Bronchial epithelial cell (primary cell): ENCODE data around the gene AP2B1. TPM values are rescaled to one million over a fixed set of nuclear protein-coding genes. Genes with fewer than 3 reads are reported as not detected.

ENCODE experiments used
- DNase-seq: peaks from one replicate; pipeline ENCODE4 v3.0.0-alpha.2; 2010; ENCODE audit warnings: low read depth
- FAIRE-seq: peaks from 2 replicates; lab custom pipeline; 2011; peaks lifted over from hg19 to GRCh38; lab: Jason Lieb, UNC
- H3K27me3 ChIP-seq: 2 replicates; pipeline ENCODE4 v1.5.1; 2011; ENCODE audit warnings: low read length; ENCODE audit not compliant: control insufficient read depth, insufficient read depth
- H3K36me3 ChIP-seq: 2 replicates; pipeline ENCODE4 v1.5.1; 2011; ENCODE audit warnings: low read length; ENCODE audit not compliant: control insufficient read depth, insufficient read depth
- H3K4me3 ChIP-seq: 2 replicates; pipeline ENCODE4 v1.5.1; 2011; ENCODE audit warnings: mild to moderate bottlenecking, low read depth, low read length, control low read depth
- total RNA-seq: library from RNA; depleted of rRNA; stranded (reverse); fragments of >200 nt; gene quantifications from 2 replicates; pipeline ENCODE4 v1.2.1, GENCODE V29; 2014
- TF ChIP-seq, protein P1 (sequence below): IDR thresholded peaks from 2 replicates; pipeline ENCODE4 v1.5.1; 2011; ENCODE audit warnings: mild to moderate bottlenecking, moderate library complexity, low read length, control low read depth, inconsistent platforms; ENCODE audit not compliant: insufficient read depth, severe bottlenecking

AP2B1 gene
- total RNA-seq, 1 donor from 2014 or later = 50.8 TPM

DNA sequence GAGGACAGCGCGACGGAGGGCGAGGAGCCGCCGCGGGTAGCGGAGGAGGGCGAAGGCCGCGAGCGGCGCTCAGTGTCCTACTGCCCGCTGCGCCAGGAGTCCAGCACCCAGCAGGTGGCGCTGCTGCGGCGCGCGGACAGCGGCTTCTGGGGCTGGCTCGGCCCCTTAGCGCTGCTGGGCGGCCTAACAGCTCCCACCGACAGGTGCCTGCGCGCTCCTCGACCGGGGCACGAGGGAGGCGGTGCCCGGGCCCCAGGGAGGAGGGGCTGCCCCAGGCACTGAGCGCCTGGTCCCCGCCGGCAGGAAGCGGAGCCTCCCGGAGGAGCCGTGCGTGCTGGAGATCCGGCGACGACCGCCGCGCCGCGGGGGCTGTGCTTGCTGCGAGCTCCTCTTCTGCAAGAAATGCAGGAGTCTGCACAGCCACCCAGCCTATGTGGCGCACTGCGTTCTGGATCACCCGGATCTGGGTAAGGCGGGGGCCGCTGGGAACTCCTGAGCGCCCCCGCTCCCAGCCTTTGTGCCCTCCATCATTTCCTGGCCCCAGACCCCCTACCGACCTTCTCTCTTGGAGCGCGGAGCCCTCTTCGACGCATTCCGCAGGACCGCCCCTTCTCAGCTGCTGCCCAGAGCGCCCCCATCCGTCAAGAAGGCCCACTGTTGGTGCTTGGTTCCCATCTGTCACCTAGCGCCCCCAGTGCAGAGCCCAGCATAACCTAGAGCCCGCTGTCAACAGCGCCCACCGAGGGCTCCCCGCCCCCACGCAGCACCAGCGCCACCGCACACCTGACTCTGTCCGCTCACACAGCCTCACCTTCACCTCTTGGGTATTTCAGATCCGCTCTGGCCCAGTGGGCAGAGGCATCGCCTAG is 177.2 kb downstream of the AP2B1 start:
- FAIRE-seq (no peak), DNase-seq (peak; percentile 66)
- TF ChIP-seq, protein P1, sequence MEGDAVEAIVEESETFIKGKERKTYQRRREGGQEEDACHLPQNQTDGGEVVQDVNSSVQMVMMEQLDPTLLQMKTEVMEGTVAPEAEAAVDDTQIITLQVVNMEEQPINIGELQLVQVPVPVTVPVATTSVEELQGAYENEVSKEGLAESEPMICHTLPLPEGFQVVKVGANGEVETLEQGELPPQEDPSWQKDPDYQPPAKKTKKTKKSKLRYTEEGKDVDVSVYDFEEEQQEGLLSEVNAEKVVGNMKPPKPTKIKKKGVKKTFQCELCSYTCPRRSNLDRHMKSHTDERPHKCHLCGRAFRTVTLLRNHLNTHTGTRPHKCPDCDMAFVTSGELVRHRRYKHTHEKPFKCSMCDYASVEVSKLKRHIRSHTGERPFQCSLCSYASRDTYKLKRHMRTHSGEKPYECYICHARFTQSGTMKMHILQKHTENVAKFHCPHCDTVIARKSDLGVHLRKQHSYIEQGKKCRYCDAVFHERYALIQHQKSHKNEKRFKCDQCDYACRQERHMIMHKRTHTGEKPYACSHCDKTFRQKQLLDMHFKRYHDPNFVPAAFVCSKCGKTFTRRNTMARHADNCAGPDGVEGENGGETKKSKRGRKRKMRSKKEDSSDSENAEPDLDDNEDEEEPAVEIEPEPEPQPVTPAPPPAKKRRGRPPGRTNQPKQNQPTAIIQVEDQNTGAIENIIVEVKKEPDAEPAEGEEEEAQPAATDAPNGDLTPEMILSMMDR = peak; percentile 100
- Histone ChIP-seq H3K4me3 (peak overlapping the region; percentile 36), H3K27me3 (no peaks in the 10 kb centered on the region), H3K36me3 (no peaks in the 10 kb centered on the region)

DNA sequence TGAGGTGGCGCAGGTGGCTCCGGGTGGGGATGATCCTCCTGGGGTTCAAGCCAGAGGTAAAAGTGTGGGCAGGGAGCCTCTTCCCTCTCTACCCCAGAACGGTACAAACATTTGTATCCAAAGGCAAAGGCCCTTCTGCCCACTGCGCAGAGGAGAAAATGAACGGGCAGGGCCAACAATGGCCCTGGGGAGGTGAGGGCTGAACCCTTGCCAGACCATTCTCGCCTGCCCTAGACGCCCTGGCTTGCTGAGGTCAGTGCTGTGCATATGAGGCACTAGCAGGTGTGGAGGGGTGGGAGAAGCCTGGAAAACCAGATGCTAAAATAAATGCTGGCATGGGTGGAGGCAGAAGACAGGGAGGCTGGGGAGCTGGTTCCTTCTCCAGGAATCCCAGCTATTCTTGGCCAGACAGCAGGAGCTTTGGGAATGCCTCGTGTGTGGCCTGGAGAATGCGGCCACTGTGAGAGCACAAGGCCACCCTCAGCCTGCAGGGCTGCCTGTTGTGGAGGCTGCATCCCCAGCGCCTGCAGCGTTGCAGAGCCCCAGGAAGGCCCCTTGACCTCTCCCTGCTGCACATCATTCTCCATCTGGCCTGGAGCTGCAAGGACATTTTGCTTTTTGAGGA is 178.1 kb downstream of the AP2B1 start:
- TF ChIP-seq, protein P1 = no peak
- FAIRE-seq (no peak), DNase-seq (no peak)
- Histone ChIP-seq H3K4me3 (no peak overlapping the region), H3K27me3 (no peaks in the 10 kb centered on the region), H3K36me3 (no peaks in the 10 kb centered on the region)

DNA sequence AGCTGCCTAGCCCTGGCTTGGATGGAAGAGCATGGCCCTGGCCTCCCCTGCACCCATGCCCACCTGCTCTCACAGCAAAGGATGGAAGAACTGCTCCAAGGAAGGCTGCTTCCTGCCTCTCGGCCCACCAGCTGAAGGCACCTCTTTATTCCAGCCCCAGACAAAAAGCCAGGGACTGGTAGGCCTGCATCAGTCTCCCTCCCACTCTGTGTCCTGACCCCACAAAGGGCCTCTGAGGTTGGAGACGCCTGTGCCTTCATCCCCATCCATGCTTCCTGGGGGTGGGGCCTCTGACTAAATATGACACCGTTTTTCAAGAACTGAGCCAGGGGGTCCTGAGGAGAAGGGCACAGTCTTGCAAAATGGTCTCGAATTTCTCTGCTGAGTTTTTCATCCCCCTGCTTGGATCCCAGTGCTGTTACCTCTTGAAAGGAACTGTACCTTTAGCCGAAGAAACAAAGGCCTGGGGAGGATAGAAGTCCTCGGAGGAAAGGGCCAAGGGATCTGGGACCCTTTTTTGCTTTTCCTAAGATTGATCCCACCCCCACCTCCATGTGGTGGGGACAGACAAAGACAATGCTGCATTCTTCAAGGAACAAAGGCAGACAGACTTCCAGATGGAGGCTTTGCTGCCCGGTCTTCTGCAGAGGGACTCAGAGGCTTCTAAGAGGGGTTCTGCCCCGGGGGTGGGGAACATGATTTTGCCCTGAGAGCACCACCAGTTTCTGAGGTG is 178.8 kb downstream of the AP2B1 start:
- Histone ChIP-seq H3K4me3 (no peak overlapping the region), H3K36me3 (no peaks in the 10 kb centered on the region), H3K27me3 (no peaks in the 10 kb centered on the region)
- no peak for DNase-seq
- TF ChIP-seq, protein P1 = no peak
- no peak for FAIRE-seq

GRCh38 chr17:35766489-35766877 is 179.4 kb downstream of the AP2B1 start:
- Histone ChIP-seq H3K4me3 (no peak overlapping the region), H3K36me3 (no peaks in the 10 kb centered on the region), H3K27me3 (no peaks in the 10 kb centered on the region)
- FAIRE-seq (no peak), DNase-seq (no peak)
- TF ChIP-seq, protein P1 = no peak

GRCh38 chr17:35766903-35767510 is 179.9 kb downstream of the AP2B1 start:
- FAIRE-seq (no peak), DNase-seq (peak; percentile 50)
- TF ChIP-seq, protein P1 = peak; percentile 41
- Histone ChIP-seq H3K27me3 (no peaks in the 10 kb centered on the region), H3K36me3 (no peaks in the 10 kb centered on the region), H3K4me3 (no peak overlapping the region)
